Thyroid gland (tissue), 4 donors: Measurements from ENCODE around the gene DNPH1. TPM values are rescaled to one million over a fixed set of nuclear protein-coding genes. Genes with fewer than 3 reads are reported as not detected.

Experiments used
- DNase-seq, 2 donors: peaks; one replicate each; pipeline ENCODE4 v3.0.0-alpha.2; 2019
- H3K27ac ChIP-seq, 3 donors: fragments of 200-600 bp; sonication (generic); 1 replicate in 2 of 3; 2 replicates in 1 of 3; pipeline ENCODE4 v1.5.1; 2016 to 2019; ENCODE audit warnings: mild to moderate bottlenecking in 1 of 3, moderate library complexity in 1 of 3
- H3K27me3 ChIP-seq: fragments of 200-600 bp; sonication (generic); one replicate; pipeline ENCODE4 v1.5.1; 2019
- H3K36me3 ChIP-seq, 2 donors: fragments of 200-600 bp; sonication (generic); one replicate each; pipeline ENCODE4 v1.5.1; 2016 to 2019
- H3K4me1 ChIP-seq, 2 donors: fragments of 200-600 bp; sonication (generic); one replicate each; pipeline ENCODE4 v1.5.1; 2017 to 2019
- H3K4me3 ChIP-seq, 3 donors: fragments of 200-600 bp; sonication (generic); replicated peaks in 1 of 3; 1 replicate in 2 of 3; 2 replicates in 1 of 3; pipeline ENCODE4 v1.5.1; 2016; ENCODE audit warnings: mild to moderate bottlenecking in 1 of 3
- H3K9me3 ChIP-seq: fragments of 200-600 bp; sonication (generic); one replicate; pipeline ENCODE4 v1.5.1; 2017
- CTCF ChIP-seq, 6 experiments: fragments of 200-600 bp in 3 of 6; fragments of 450-650 bp in 3 of 6; sonication (generic) in 3 of 6; IDR thresholded peaks; one replicate each; pipeline ENCODE4 v1.5.1; 2016 to 2019; ENCODE audit warnings: antibody characterized with exemption in 6 of 6, mild to moderate bottlenecking in 2 of 6, inconsistent platforms in 1 of 6, moderate library complexity in 1 of 6
- POLR2A ChIP-seq, 2 donors: fragments of 450-650 bp; IDR thresholded peaks; one replicate each; pipeline ENCODE4 v1.6.1; 2017; ENCODE audit warnings: antibody characterized with exemption in 2 of 2, mild to moderate bottlenecking in 2 of 2, moderate library complexity in 1 of 2
- WGBS, 2 donors: methylation state at CpG; one replicate each; pipeline ENCODE4 v1.1.5; 2017; 5-methylcytosine and 5-hydroxymethylcytosine counted together
- intact Hi-C: fragments of 100-400 bp; cut with DNase I; formaldehyde crosslinking; loops from one replicate; pipeline ENCODE4 v1.15.1; 2023
- total RNA-seq, 4 donors: library from RNA; depleted of rRNA; stranded (reverse); fragments of >200 nt; gene quantifications; one replicate each; pipeline ENCODE4 v1.2.3, GENCODE V29; 2016

Gene DNPH1
- total RNA-seq, 4 donors from 2014 or later = 33.1 to 122 (median 84.1) TPM

- intact Hi-C loops = loop anchor here (5.0 kb wide), 2 partner anchors 74 to 244 kb away; no protein-coding TSS in a partner anchor
- 89 to 91% methylated on average over 30 to 31 of the region's 39 CpGs for WGBS, 2 donors
- Histone ChIP-seq H3K27me3 (no peaks in the 10 kb centered on the region), H3K9me3 (no peaks in the 10 kb centered on the region), H3K4me1 (peaks cover 0 to under 1% of the 10 kb centered on the region in 2 donors), H3K36me3 (no peaks in the 10 kb centered on the region), H3K27ac (no peak overlapping the region), H3K4me3 (no peak overlapping the region)
- no peak for DNase-seq
- TF ChIP-seq CTCF (IDR thresholded peaks at IDR 0.05) = no peak
Measured at GRCh38 chr6:43262780-43263313, 33.6 kb upstream of the DNPH1 start.

GRCh38 chr6:43262000-43262779 lies 32.9 kb upstream of the DNPH1 start:
- no peaks in the 10 kb centered on the region for H3K9me3 ChIP-seq
- H3K4me3 ChIP-seq = no peak overlapping the region
- H3K4me1 ChIP-seq = no peaks in the 10 kb centered on the region
- no peaks in the 10 kb centered on the region for H3K36me3 ChIP-seq
- H3K27me3 ChIP-seq = no peaks in the 10 kb centered on the region
- DNase-seq = no peak
- intact Hi-C loops = loop anchor here (5.0 kb wide), 2 partner anchors 75 to 245 kb away; no protein-coding TSS in a partner anchor
- 74 to 77% methylated on average over 14 of the region's 14 CpGs for WGBS, 2 donors
- no peak overlapping the region for H3K27ac ChIP-seq
- TF ChIP-seq CTCF (IDR thresholded peaks at IDR 0.05) (no peak), POLR2A (IDR thresholded peaks at IDR 0.05) (no peak)

GRCh38 chr6:43261198-43261597 lies 31.9 kb upstream of the DNPH1 start:
- no peak for TF ChIP-seq POLR2A (IDR thresholded peaks at IDR 0.05)
- no peak for TF ChIP-seq CTCF (IDR thresholded peaks at IDR 0.05)
- no peak overlapping the region for H3K27ac ChIP-seq
- H3K9me3 ChIP-seq = no peaks in the 10 kb centered on the region
- no peak overlapping the region for H3K4me3 ChIP-seq
- H3K27me3 ChIP-seq = no peaks in the 10 kb centered on the region
- intact Hi-C loops = loop anchor here (5.0 kb wide), 2 partner anchors 76 to 246 kb away; no protein-coding TSS in a partner anchor
- no peaks in the 10 kb centered on the region for H3K4me1 ChIP-seq
- WGBS, 2 donors = 84 to 88% methylated on average over 4 to 5 of the region's 5 CpGs
- no peaks in the 10 kb centered on the region for H3K36me3 ChIP-seq
- no peak for DNase-seq

GRCh38 chr6:43260791-43261190 lies 31.5 kb upstream of the DNPH1 start:
- H3K4me3 ChIP-seq = no peak overlapping the region
- no peaks in the 10 kb centered on the region for H3K4me1 ChIP-seq
- 63 to 79% methylated on average over 4 of the region's 4 CpGs for WGBS, 2 donors
- no peak overlapping the region for H3K27ac ChIP-seq
- intact Hi-C loops = loop anchor here (5.0 kb wide), 2 partner anchors 77 to 247 kb away; no protein-coding TSS in a partner anchor
- H3K9me3 ChIP-seq = no peaks in the 10 kb centered on the region
- no peaks in the 10 kb centered on the region for H3K27me3 ChIP-seq
- TF ChIP-seq POLR2A (IDR thresholded peaks at IDR 0.05) (no peak), CTCF (IDR thresholded peaks at IDR 0.05) (no peak)
- no peaks in the 10 kb centered on the region for H3K36me3 ChIP-seq
- no peak for DNase-seq
